PC-3 (cell line): ENCODE results near the gene MTHFD1L. TPM values are rescaled to one million over a fixed set of nuclear protein-coding genes. Genes with fewer than 3 reads are reported as not detected.

Experiments
- ATAC-seq: fragments of 200-7000 bp; cut with Tn5 transposase; 2 replicates; pipeline ENCODE4 v1.9.1; 2020; ENCODE audit warnings: mild to moderate bottlenecking, moderate library complexity
- BruUV-seq: library from RNA; stranded (reverse); fragments of 400-500 nt; replicated peaks from 2 replicates; lab custom pipeline; 2021; lab: Mats Ljungman, UMichigan
- CTCF ChIA-PET: fragments of 300-600 bp; sonication (Branson Sonifier 250); formaldehyde crosslinking; loops from one replicate; lab custom pipeline; 2022; ENCODE audit warnings: antibody characterized with exemption; lab: Charles Lee
- POLR2A ChIA-PET: fragments of 300-600 bp; sonication (Branson Sonifier 250); formaldehyde crosslinking; loops from one replicate; lab custom pipeline; 2022; ENCODE audit warnings: antibody characterized with exemption; ENCODE audit not compliant: unreplicated experiment; lab: Charles Lee
- DNase-seq: peaks from one replicate; pipeline ENCODE4 v3.0.0-alpha.2; 2015
- H2AFZ ChIP-seq: fragments of 300-600 bp; sonication (generic); 2 replicates; pipeline ENCODE4 v1.6.0; 2016; ENCODE audit warnings: antibody characterized with exemption, low read length
- H3F3A ChIP-seq: fragments of 300-600 bp; sonication (generic); one replicate; pipeline ENCODE4 v1.6.0; 2017; ENCODE audit warnings: antibody characterized with exemption, low read length, control low read depth, mild to moderate bottlenecking; ENCODE audit not compliant: unreplicated experiment
- H3K27ac ChIP-seq: fragments of 300-600 bp; sonication (generic); 2 replicates; pipeline ENCODE4 v1.5.1; 2016; ENCODE audit warnings: mild to moderate bottlenecking, low read length
- H3K27me3 ChIP-seq: fragments of 300-600 bp; sonication (generic); 2 replicates; pipeline ENCODE4 v1.6.1; 2016; ENCODE audit warnings: low read length, mixed read lengths
- H3K36me3 ChIP-seq: fragments of 300-600 bp; sonication (generic); 2 replicates; pipeline ENCODE4 v1.6.1; 2016; ENCODE audit warnings: low read depth, mixed run types, low read length, mixed read lengths
- H3K4me1 ChIP-seq: fragments of 300-600 bp; sonication (generic); 2 replicates; pipeline ENCODE4 v1.5.1; 2016; ENCODE audit warnings: low read length; ENCODE audit not compliant: insufficient read depth
- H3K4me2 ChIP-seq: fragments of 300-600 bp; sonication (generic); 2 replicates; pipeline ENCODE4 v1.6.0; 2016; ENCODE audit warnings: low read length
- H3K4me3 ChIP-seq: fragments of 300-600 bp; sonication (generic); 2 replicates; pipeline ENCODE4 v1.5.1; 2016; ENCODE audit warnings: mild to moderate bottlenecking, low read length, mixed read lengths
- H3K79me2 ChIP-seq: fragments of 300-600 bp; sonication (generic); 2 replicates; pipeline ENCODE4 v1.6.1; 2017; ENCODE audit warnings: low read length, mixed read lengths
- H3K9ac ChIP-seq: fragments of 300-600 bp; sonication (generic); 2 replicates; pipeline ENCODE4 v1.6.0; 2016; ENCODE audit warnings: mild to moderate bottlenecking, low read length
- H3K9me2 ChIP-seq: fragments of 300-600 bp; sonication (generic); replicated peaks from 2 replicates; pipeline ENCODE4 v1.6.1; 2016; ENCODE audit warnings: mixed run types, low read length, mixed read lengths
- H3K9me3 ChIP-seq: fragments of 300-600 bp; sonication (generic); 2 replicates; pipeline ENCODE4 v1.6.1; 2016; ENCODE audit warnings: low read length, mixed read lengths
- H4K20me1 ChIP-seq: fragments of 300-600 bp; sonication (generic); 2 replicates; pipeline ENCODE4 v1.6.1; 2016; ENCODE audit warnings: low read length, mixed read lengths
- EZH2 ChIP-seq: fragments of 300-600 bp; sonication (generic); IDR thresholded peaks from one replicate; pipeline ENCODE4 v1.6.1; 2017; ENCODE audit warnings: antibody characterized with exemption, mild to moderate bottlenecking, low read length; ENCODE audit not compliant: unreplicated experiment
- EZH2phosphoT487 ChIP-seq: fragments of 300-600 bp; sonication (generic); IDR thresholded peaks from 2 replicates; pipeline ENCODE4 v1.6.1; 2018; ENCODE audit warnings: mild to moderate bottlenecking, antibody characterized with exemption, low read length, borderline replicate concordance
- intact Hi-C: fragments of 100-400 bp; cut with micrococcal nuclease; formaldehyde crosslinking; loops from 2 replicates; pipeline ENCODE4 v1.9.0; 2023
- total RNA-seq: library from RNA; depleted of rRNA; stranded (reverse); fragments of >200 nt; gene quantifications from 2 replicates; pipeline ENCODE4 v1.2.3, GENCODE V29; 2014
- TF ChIP-seq, protein P1 (sequence below): fragments of 300-600 bp; sonication (generic); conservative IDR thresholded peaks from 2 replicates; pipeline ENCODE4 v1.5.1; 2017; ENCODE audit warnings: antibody characterized with exemption, low read depth, mild to moderate bottlenecking, low read length

Gene MTHFD1L
- total RNA-seq, 1 experiment from 2014 or later, result 11.9 TPM

DNA sequence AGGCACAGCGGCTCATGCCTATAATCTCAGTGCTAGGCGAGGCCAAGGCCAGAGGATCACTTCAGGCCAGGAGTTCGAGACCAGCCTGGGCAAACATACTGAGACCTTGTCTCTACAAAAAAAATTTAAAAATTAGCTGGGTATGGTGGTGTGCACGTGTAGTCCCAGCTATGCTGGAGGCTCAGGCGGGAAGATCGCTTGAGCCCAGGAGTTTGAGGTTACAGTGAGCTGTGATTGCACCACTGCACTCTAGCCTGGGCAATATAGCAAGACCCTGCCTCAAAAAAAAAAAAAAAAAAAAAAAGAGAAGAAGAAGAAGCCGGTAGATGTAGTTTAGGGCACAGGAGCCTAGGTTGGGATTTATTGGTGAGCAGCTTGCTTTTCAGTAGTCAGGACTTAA, 20.7 kb downstream of the MTHFD1L start:
- H3K36me3 ChIP-seq, result peaks cover 30% of the 10 kb centered on the region
- no peaks in the 10 kb centered on the region for H3K9me3 ChIP-seq
- POLR2A ChIA-PET, result no interaction called here
- TF ChIP-seq EZH2phosphoT487, result no peak
- no peak for TF ChIP-seq EZH2
- TF ChIP-seq, protein P1, sequence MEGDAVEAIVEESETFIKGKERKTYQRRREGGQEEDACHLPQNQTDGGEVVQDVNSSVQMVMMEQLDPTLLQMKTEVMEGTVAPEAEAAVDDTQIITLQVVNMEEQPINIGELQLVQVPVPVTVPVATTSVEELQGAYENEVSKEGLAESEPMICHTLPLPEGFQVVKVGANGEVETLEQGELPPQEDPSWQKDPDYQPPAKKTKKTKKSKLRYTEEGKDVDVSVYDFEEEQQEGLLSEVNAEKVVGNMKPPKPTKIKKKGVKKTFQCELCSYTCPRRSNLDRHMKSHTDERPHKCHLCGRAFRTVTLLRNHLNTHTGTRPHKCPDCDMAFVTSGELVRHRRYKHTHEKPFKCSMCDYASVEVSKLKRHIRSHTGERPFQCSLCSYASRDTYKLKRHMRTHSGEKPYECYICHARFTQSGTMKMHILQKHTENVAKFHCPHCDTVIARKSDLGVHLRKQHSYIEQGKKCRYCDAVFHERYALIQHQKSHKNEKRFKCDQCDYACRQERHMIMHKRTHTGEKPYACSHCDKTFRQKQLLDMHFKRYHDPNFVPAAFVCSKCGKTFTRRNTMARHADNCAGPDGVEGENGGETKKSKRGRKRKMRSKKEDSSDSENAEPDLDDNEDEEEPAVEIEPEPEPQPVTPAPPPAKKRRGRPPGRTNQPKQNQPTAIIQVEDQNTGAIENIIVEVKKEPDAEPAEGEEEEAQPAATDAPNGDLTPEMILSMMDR, result no peak
- H3K4me2 ChIP-seq, result no peak overlapping the region
- no peak overlapping the region for H3K9ac ChIP-seq
- H2AFZ ChIP-seq, result no peak overlapping the region
- BruUV-seq, result no TSS peak
- no peak for DNase-seq
- H4K20me1 ChIP-seq, result no peaks in the 10 kb centered on the region
- no peak overlapping the region for H3K27ac ChIP-seq
- no peaks in the 10 kb centered on the region for H3K27me3 ChIP-seq
- no peak overlapping the region for H3K4me3 ChIP-seq
- H3K9me2 ChIP-seq, result no peaks in the 10 kb centered on the region
- peaks cover 6% of the 10 kb centered on the region for H3F3A ChIP-seq
- peaks cover 20% of the 10 kb centered on the region for H3K4me1 ChIP-seq
- ATAC-seq, result no peak
- CTCF ChIA-PET, result no interaction called here
- peaks cover 2% of the 10 kb centered on the region; the same call in 1 of the 2 replicates for H3K79me2 ChIP-seq
- intact Hi-C loops, result no loop called here

DNA sequence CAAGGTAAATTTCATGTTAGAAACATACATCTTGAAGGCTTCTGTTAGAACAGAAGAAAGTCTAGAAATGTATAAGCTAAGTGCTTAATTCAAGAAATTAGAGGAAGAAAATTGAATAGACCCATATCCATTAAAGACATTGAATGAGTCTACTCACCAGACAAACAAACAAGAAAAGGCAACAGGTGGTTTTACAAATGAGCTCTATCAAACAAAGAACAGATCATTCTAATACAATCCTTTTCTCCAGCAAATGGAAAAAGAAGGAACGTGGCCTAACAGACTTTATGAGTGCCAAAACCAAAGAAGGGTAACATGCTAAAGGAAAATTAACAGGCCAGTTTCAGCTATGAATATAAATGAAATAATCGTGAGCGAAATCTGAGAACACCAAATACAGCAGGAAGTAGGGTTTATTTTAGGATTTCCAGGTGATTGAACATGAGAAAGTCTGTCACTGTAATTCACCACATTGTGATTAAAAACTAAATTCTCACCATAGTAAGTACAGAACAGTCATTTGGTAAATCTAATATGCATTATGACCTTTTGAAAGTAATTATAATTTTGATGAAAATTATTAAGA, 22.6 kb downstream of the MTHFD1L start:
- 0 out of 2 replicates have a peak, but pooled peaks cover 3% of the 10 kb centered on the region for H3K4me1 ChIP-seq
- no peaks in the 10 kb centered on the region for H3K9me2 ChIP-seq
- CTCF ChIA-PET, result interaction anchor here (0.6 kb wide), 1 partner anchor 1322 kb away, joined by 3 read pairs; the partner anchor contains the start of gene GINM1
- BruUV-seq, result no TSS peak
- intact Hi-C loops, result no loop called here
- no peak overlapping the region for H3K27ac ChIP-seq
- POLR2A ChIA-PET, result interaction anchor here (0.9 kb wide), 1 partner anchor 23 kb away, joined by 6 read pairs; no protein-coding TSS in a partner anchor
- no peak overlapping the region for H3K4me2 ChIP-seq
- H3K9ac ChIP-seq, result no peak overlapping the region
- no peaks in the 10 kb centered on the region for H3K9me3 ChIP-seq
- DNase-seq (no peak), ATAC-seq (no peak)
- H3F3A ChIP-seq, result no peaks in the 10 kb centered on the region
- peaks cover 34% of the 10 kb centered on the region for H3K36me3 ChIP-seq
- no peaks in the 10 kb centered on the region for H4K20me1 ChIP-seq
- no peaks in the 10 kb centered on the region; the same call in 1 of the 2 replicates for H3K79me2 ChIP-seq
- H3K27me3 ChIP-seq, result no peaks in the 10 kb centered on the region
- H2AFZ ChIP-seq, result no peak overlapping the region
- no peak overlapping the region for H3K4me3 ChIP-seq
- TF ChIP-seq EZH2phosphoT487 (no peak), EZH2 (no peak)
- TF ChIP-seq, protein P1, result no peak

DNA sequence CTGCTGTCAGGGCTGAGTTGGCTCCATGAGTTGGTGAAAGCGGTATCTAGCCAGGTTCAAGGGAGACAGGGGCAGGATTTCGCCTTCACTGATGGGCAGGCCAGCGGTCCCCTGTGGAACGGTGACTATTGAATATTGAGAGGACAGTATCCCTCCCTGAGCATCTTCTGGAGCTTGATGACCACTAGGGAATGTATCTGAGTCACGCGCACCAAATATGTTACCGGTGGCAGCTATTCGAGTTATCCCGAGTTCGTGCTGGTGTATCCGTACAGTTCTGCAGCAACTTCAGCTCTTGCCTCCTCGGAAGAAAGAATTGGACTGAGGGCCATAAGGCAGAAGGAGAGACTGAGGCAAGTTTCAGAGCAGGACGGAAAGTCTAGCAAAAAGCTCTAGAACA, 24.8 kb downstream of the MTHFD1L start:
- ChIA-PET CTCF (no interaction called here), POLR2A (no interaction called here)
- H3K4me3 ChIP-seq, result no peak overlapping the region
- peaks cover 11% of the 10 kb centered on the region for H3K4me1 ChIP-seq
- H3K9me2 ChIP-seq, result no peaks in the 10 kb centered on the region
- H2AFZ ChIP-seq, result no peak overlapping the region
- H3K9ac ChIP-seq, result no peak overlapping the region
- no peak overlapping the region for H3K27ac ChIP-seq
- DNase-seq, result no peak
- ATAC-seq, result no peak
- no peaks in the 10 kb centered on the region for H3K27me3 ChIP-seq
- no peaks in the 10 kb centered on the region for H4K20me1 ChIP-seq
- peaks cover 21% of the 10 kb centered on the region; the same call in 1 of the 2 replicates for H3K36me3 ChIP-seq
- TF ChIP-seq EZH2phosphoT487 (no peak), EZH2 (no peak)
- TF ChIP-seq, protein P1, result no peak
- no TSS peak for BruUV-seq
- H3K79me2 ChIP-seq, result no peaks in the 10 kb centered on the region
- no peaks in the 10 kb centered on the region for H3F3A ChIP-seq
- no peaks in the 10 kb centered on the region for H3K9me3 ChIP-seq
- intact Hi-C loops, result loop anchor here (10.0 kb wide), 1 partner anchor 154 kb away; no protein-coding TSS in a partner anchor
- no peak overlapping the region for H3K4me2 ChIP-seq
